Measurements from ENCODE around the gene GDPD5. TPM values are rescaled to one million over a fixed set of nuclear protein-coding genes. Genes with fewer than 3 reads are reported as not detected.

The GDPD5 gene
- total and polyA plus RNA-seq, 9 of the 15 experiments (the other 6 are each of a cell fraction or from before 2014, with no cell fraction given), result 0.32 to 27.3 (median 8.0) TPM

GRCh38 chr11:75496305-75496752 lies 29.4 kb downstream of the GDPD5 start:
- in situ Hi-C loops (cut with MboI), result no loop called here
- BruUV-seq (replicated peaks), result no TSS peak
- Histone ChIP-seq H3K36me3 (ENCODE audit: control insufficient read depth, insufficient read depth, low read length) (no peaks in the 10 kb centered on the region), H3K4me2 (ENCODE audit: insufficient read depth, low read length) (no peak overlapping the region), H3K27ac (ENCODE audit: extremely low read depth, low read depth, low read length) (no peak overlapping the region), H3K9ac (ENCODE audit: insufficient read depth in 1 of 2, low read depth in 2 of 2, low read length in 2 of 2) (peak overlapping the region in 1 of 2 experiments; percentile 45; a peak in 2 of 4 replicates), H3K4me3 (no peak overlapping the region), H4K20me1 (replicated peaks; ENCODE audit: control insufficient read depth, insufficient read depth, low read length) (no peaks in the 10 kb centered on the region; the same call in 1 of the 2 replicates), H3K79me2 (ENCODE audit: control insufficient read depth, insufficient read depth, low read length) (no peaks in the 10 kb centered on the region), H2AFZ (ENCODE audit: low read depth, low read length) (no peak overlapping the region), H3K27me3 (ENCODE audit: control insufficient read depth in 2 of 2, insufficient read depth in 2 of 2, low read length in 2 of 2) (no peaks in the 10 kb centered on the region), H3K9me3 (replicated peaks; ENCODE audit: control insufficient read depth, insufficient read depth, low read depth, low read length) (no peaks in the 10 kb centered on the region), H3K4me1 (replicated peaks in 1 of 2; ENCODE audit: control insufficient read depth in 2 of 2, insufficient read depth in 2 of 2, low read length in 2 of 2) (peaks cover 12 to 19% of the 10 kb centered on the region in 2 experiments), H3K9me1 (ENCODE audit: control insufficient read depth, insufficient read depth, low read length) (no peaks in the 10 kb centered on the region)
- POLR2A ChIA-PET, result interaction anchor here (0.6 to 1.0 kb wide), 3 partner anchors 9 to 101 kb away, joined by 3 read pairs; no protein-coding TSS in a partner anchor
- CTCF ChIA-PET (ENCODE audit: low intra/inter-chr PET ratio), result interaction anchor here (1.9 kb wide), 1 partner anchor 36 kb away, joined by 6 read pairs; no protein-coding TSS in a partner anchor
- peak; percentile 77 for ATAC-seq
- 74% methylated on average over 6 of the region's 6 CpGs for WGBS (ENCODE audit: insufficient coverage, low coverage, missing lambda C conversion rate)
- peak in 2 of 4 experiments; percentile 38 to 44 for DNase-seq (ENCODE audit: extremely low read depth in 1 of 4, low spot score in 3 of 4)
- intact Hi-C loops (cut with micrococcal nuclease), result loop anchor here (1.0 kb wide), 1 partner anchor 36 kb away; no protein-coding TSS in a partner anchor
- peak; percentile 69 for FAIRE-seq
- TF ChIP-seq PKNOX1 (IDR thresholded peaks at IDR 0.05) (no peak), MITF (IDR thresholded peaks at IDR 0.05) (no peak), ZNF57 (CRISPR knock-in tag; IDR thresholded peaks at IDR 0.05) (no peak), ZNF589 (CRISPR knock-in tag; IDR thresholded peaks at IDR 0.05; ENCODE audit: low read depth) (no peak), ZBTB7A (IDR thresholded peaks at IDR 0.05; ENCODE audit: borderline replicate concordance, control insufficient read depth, low read depth, low read length) (no peak), REST (IDR thresholded peaks at IDR 0.05; ENCODE audit: borderline replicate concordance) (peak; percentile 73; the same call in 1 of the 2 replicates), REST (CRISPR knock-in tag; IDR thresholded peaks at IDR 0.05; ENCODE audit: low read depth) (no peak), TEAD4 (IDR thresholded peaks at IDR 0.05; ENCODE audit: low read length) (no peak), TEAD4 (CRISPR knock-in tag; IDR thresholded peaks at IDR 0.05; ENCODE audit: borderline replicate concordance) (no peak), RAD21 (CRISPR knock-in tag; conservative IDR thresholded peaks at IDR 0.05 in 1 of 2, IDR thresholded peaks at IDR 0.05 in 1 of 2) (peak; percentile 31 to 67; a peak in 3 of 4 replicates), THRAP3 (IDR thresholded peaks at IDR 0.05; ENCODE audit: borderline replicate concordance) (no peak)
